ENCODE data around the gene FOXB1.

Gene FOXB1

DNA sequence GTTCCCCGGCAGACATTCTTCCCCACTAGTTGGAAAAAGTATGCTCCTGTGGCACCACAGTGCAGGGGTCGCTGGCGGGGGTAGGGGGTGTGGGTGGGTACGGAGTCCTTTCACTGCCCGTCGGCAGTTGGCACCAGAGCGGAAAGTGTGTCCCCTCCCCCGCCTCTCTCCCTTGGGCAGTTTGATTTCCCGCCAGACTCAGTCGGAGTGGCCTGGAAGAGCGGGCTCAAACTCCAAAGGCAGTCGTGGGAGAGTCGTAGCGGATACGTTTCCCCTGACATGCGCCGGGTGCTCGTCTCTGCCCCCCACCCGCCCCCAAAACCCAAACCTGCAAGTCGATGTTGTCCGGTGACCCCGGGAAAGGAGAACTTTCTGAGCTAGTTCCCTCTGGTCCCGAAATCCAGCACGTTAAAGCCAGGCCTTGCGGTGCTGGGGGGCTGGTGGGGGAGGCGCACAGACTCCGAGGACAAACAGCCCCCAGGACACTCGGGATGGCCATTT, 4.4 kb upstream of the FOXB1 start:
- DNase-seq, result no peak

DNA sequence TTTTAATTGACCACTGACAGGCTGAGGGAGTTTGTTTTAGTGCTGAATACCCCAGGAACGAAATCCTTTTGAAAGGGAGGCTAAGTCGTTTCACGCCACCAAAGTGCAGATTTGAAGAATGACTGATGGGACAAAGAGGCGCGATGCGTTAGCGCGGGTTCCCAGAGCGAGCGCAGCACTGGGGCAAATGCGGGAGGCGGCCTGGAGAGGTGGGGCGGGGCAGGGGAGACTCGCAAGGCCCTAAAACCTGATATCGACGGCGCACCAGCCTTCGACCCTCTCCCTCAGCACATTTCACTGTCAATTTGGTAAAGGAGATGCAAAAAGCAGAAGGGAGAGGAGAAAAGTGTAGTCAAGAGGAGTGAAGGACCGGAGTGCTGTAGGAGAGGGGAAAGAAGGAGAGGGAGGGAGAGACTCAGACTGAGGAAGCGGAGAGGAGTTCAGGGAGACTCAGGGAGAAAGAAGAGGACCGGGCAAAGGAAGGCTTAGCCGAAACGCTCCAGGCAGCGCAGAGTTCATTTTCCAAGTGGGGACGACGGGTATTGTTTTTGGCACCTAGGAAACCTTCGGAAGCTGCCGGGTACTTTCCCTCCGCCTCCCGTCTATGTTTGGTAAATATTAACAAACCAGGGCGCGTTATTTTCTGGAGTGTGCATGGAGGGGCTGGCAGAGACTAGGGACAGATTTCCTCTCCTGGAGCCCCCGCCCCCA, 3.8 kb upstream of the FOXB1 start:
- no peak for DNase-seq

DNA sequence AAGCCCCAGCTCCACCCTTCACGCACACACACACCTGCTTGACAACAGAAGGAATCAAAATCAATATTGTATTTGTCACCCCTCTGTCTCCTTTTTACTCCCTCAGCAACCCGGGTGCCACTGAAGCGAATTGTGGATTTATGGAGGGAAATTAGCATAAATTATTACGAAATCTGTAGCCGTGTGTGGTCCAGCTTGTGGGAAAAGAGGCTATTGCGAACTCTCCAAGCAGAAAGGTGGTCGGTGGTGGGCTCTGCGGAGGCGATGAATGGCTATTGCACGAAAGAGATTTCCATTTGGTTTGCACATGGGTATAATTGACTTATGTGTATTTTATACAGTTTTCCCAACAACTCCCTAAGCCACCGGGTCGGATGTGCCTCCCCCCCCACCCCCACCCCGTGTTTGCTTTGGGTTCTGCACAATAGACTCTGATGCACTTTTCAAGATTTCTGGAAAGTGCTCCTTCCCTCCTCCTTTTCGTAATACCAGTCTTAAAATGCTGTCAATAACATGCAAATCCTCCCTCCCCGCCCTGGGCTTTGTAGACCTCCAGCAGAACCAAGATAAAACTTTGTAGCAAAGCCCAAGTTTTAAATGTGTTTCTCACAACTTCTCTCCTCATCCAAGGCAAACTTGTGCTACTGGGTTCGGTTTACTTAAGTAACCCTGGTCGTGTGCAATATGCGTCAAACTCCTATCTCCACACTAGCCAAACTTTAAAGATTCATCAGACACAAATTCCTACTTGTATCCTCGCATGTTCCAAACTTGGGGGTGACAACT, 3.1 kb upstream of the FOXB1 start:
- no peak for DNase-seq

DNA sequence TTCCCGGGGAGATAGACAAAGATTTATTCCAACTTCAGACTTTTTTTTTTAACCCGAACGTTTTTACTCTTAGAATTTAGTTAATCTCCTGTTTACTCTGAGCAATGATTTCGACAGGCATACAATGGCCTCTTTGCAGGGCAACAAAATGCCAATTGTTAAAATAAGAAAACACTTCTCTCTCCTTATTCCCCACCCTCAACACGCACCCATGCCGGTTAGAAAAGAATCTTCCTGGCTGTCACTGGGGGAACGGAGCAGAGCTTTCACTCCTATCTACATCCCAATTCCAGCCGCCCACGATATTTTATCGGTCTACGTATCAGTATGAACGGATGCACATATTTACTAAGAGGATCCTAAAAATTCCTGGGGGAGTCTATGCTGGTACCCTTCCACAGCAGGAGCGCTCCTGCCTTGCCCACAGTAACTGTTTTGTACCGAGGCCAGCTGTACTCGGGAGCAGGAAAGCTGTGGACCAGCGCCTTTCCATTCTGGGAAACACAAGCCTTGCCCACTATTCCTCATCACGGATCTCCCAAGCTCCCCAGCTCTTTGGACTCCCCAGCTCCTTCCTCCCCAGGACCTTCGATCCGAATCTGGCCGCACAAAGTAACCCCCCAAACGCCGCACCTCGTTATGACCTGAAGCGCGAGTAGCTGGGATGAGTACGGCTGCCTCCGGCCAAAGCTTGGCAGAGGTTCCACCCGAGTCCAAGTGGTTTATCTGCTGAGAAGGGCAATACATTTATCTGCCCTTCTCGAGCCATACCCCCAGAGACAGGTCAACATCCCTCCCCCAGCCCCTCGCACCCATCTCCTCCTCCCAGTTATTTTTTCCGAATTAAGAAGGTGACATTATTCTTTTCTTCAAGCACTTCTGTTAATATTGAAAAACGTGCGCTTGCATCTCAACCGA, 2.2 kb upstream of the FOXB1 start:
- no peak for DNase-seq

DNA sequence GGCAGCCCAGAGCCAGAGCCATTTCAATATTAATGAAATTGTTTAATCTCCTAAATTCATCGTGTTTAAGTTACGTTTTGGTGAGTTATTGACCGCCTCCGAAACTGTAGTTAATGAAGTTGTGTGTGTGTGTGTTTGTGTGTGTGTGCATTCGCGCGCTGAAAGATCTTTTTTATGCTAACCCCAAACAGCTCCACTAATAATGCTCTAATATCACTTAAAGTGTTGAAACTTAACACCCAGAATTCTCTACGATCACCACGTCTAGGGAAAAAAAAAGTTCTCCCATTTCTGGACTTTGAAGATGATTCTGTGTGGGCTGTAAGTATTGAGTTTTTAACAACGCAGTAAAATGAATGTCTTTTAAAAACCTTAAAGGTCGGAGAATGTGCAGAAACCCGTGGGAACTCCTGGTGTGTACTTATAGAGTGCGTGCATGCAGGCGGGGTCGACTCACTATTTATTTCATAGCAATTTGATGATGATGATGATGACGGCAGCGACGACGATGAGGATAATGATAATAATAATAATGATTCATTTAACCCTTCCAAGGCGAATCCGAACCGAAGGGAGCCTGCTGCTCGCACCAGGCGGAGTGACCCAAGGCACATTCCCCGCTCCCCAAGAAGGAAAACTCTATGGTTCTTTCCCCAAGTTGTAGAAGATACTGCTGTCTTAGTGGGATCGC, 1.4 kb upstream of the FOXB1 start:
- DNase-seq, result no peak

DNA sequence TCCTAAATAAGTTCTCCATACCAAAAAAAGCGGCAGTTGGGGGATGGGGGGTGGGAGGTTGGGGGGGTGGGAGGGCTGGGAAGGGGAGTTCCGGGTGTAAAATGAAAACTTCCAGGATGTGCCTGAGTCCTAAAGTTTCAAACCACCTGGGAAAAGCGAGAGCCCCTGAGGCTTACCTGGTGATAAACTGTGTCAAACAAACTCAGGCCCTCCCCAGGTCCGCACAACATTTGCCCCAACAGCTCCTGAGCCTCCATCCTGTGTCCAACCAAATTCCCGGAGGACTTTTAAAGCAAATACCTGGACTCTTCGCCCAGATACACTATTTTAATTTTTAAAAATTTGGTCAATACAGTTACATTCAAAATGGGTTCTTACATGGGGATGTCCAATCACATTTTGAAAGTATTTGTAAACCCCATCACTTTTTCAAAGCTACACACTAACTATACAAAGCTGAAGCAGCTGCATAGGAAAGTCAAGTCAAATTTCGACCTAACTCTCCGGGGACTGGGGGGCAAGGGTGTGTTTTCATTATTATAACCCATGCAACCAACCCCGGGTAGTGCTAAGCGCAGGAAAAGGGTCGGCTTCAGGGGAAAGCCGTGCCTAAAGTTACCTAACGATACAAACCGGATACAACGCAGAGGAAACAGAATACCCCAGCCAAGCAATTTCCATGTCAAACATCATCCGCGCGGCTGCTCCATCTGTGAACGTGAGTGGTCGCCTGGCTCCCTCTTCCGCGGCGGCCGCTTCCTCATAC, 685 bp upstream of the FOXB1 start:
- no peak for DNase-seq

DNA sequence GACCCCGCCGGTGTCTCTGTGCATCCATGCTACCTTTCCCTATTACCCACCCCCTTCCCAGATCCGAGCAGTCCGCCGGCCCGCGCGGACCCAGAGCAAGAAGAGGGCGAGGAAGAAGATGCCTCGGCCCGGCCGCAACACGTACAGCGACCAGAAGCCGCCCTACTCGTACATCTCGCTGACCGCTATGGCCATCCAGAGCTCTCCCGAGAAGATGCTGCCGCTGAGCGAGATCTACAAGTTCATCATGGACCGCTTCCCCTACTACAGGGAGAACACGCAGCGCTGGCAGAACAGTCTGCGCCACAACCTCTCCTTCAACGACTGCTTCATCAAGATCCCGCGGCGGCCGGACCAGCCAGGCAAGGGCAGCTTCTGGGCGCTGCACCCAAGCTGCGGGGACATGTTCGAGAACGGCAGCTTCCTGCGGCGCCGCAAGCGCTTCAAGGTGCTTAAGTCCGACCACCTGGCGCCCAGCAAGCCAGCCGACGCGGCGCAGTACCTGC, 788 bp downstream of the FOXB1 start:
- DNase-seq, result no peak

DNA sequence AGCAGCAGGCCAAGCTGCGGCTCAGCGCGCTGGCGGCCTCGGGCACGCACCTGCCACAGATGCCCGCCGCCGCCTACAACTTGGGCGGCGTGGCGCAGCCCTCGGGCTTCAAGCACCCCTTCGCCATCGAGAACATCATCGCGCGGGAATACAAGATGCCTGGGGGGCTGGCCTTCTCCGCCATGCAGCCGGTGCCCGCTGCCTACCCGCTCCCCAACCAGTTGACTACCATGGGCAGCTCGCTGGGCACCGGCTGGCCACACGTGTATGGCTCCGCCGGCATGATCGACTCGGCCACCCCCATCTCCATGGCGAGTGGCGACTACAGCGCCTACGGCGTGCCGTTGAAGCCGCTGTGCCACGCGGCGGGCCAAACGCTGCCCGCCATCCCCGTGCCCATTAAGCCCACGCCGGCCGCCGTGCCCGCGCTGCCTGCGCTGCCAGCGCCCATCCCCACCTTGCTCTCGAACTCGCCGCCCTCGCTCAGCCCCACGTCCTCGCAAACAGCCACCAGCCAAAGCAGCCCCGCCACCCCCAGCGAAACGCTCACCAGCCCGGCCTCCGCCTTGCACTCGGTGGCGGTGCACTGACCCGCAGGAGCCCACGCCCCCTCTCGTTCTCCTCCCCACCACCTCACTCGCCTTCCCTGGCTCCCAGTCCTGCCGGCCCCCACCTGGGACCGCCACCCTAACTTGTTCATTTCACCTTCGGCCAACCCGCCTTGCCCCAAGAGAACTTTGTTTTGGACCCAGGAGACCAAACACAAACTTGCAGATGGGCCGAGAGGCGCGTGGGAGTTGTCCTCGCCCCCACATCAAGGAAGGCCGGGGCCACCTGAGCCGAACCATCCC, 1.5 kb downstream of the FOXB1 start:
- no peak for DNase-seq

DNA sequence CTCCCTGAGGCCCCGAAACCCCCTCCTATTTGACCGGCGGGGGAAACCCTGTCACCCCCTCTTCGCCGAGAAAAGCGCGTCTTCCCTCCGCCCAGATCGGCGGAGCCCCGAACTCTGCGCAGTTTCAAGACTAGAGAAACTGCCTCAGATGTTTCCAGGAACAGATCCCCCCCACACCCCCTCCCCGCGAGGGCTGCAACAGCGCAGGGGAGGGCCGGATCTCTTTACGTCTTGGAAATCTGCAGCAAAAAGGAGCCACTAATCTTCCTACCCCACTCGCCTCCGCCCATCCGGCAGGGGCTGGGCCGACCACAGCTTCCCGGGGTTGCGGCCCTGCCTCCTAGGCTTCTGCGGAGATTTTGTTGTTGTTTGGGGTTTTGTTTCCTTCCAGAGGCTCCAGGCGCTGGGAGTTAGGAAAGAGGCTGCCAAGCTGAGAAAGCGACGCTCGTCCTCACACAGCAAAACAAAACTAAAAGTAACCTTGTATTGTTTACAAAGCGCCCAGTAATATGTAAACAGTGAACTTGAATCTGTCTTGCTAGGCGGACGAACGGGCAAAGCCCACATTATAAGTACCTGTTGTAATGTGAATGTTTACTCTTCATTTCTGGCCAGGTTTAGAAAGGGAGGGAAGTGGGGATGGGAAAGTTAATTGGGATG, 2.2 kb downstream of the FOXB1 start:
- DNase-seq, result peak; percentile 51

DNA sequence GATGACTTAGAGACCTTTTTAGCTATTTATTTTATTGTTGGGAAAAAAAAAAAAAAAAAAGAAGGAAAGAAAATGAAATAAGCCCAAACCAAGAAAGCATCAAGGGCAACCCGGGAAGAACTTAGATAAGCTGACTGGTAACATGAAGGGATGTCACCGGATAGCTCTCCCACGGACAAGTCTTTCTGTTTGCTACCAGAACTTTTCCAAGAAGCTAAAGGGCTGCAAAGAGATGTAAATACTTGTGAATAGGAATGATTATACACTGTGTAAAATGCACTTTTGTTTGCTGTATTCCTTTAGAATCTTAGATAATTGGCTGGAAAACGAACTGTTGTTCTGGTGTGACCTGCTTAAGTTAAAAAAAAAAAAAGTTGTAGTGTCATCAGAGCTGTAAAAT, 2.8 kb downstream of the FOXB1 start:
- no peak for DNase-seq

DNA sequence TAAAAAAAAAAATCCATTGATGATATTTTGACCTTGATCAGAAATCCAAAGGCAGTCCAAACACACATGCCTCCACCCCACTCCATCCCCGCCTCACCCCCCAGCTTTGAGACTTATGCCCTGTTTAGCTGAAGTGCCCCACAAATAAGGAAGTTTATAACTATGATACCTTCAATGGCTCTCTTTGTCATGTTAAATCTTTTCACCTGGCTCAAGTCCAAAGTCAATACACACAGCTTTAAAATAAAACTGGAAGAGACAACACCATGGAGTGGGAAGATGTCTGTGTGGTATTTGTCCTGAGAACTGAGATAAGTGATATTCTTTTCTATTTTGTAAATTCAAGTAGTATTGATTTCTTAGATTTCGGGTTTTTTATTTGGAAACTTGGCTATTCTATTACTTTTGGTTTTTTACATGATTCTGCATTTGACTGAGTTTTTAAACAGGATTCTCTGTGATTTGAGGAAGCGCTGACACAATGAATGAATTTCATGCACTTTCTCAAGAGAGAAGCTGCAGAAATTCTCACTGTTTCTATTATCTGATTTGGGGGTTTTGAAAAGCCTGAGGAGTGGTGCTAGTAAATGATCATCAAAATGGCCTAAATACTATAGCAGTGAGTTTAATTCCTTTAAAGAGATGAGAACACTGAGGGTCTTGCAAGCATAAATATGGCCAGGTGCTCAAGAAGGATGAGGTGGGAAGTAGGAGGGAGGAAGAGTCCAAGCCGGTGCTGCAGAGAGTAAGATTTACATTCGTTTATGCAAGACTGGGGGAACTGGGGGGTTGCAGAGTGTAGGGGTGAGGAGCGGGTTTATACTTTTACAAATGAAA, 5.2 kb downstream of the FOXB1 start:
- DNase-seq, result no peak

DNA sequence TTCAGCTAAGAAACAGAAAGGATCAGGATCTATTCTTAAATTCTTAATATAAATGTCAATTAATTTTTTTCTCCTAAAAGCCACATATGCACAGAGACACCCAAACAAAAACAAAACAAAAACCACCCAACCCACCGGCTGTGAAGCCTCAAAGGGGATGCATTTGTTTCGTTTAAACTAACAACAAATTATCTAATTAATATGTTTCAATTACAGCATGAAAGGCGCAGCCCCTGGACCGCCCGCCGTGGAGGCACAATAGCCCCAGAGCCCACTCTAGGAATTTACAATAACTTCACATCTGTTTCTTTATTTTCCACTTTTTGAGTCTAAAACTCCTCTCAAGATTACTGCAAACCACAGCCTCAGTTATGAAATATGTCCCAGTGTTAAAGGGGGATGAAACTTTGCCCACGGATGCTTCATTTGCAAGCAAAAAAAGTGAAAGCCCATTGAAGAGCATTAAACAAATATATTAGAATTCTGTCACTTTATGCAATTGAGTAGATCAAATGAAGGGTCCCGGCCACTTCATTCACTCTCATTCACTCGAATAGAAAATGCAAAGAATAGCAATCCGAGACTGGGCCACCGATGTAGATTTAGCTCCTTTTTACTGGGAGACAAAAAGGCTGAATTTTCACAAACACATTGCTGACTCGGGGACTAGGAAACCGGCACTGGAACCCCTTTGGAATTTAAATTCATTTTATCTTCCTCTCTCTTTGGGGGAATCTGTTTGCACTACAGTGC, 6.0 kb downstream of the FOXB1 start:
- DNase-seq, result no peak

DNA sequence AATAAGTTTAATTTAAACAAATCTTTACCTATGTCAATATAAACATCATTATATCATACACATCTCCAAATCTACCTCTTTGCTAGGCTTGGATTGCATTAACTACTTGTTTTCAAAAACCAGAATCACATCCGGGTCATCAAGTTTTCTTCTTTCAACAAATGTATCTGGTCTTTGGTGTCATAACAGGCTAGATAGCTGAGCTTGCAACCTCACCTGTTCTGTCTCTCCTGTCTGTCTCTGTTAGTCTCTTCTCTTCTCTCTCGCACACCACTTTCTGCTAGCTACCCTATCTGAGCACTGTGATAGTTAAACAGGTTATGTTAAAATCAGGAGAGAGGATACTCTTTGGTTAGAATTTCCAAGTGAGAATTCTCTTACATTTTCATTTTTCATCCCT, 6.7 kb downstream of the FOXB1 start:
- no peak for DNase-seq

DNA sequence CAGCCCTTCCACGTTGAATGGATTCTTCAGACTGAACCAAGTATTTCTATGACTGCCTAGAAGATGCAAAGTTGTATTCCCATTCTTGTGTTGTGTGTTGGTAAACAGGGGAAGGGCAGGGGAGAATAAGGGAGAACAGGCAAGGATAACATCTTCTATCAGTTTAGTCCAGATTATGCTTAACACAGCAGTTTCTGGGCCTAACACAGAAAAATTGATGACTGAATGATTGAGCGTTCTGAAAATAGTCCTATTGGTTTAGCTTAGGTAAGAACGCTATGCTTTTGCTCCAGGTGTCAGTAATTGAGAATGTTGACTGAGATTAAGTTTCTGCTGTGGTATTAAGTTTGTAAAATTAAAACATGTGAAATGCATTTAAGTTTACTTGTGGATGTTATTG, 8.6 kb downstream of the FOXB1 start:
- DNase-seq, result no peak

DNA sequence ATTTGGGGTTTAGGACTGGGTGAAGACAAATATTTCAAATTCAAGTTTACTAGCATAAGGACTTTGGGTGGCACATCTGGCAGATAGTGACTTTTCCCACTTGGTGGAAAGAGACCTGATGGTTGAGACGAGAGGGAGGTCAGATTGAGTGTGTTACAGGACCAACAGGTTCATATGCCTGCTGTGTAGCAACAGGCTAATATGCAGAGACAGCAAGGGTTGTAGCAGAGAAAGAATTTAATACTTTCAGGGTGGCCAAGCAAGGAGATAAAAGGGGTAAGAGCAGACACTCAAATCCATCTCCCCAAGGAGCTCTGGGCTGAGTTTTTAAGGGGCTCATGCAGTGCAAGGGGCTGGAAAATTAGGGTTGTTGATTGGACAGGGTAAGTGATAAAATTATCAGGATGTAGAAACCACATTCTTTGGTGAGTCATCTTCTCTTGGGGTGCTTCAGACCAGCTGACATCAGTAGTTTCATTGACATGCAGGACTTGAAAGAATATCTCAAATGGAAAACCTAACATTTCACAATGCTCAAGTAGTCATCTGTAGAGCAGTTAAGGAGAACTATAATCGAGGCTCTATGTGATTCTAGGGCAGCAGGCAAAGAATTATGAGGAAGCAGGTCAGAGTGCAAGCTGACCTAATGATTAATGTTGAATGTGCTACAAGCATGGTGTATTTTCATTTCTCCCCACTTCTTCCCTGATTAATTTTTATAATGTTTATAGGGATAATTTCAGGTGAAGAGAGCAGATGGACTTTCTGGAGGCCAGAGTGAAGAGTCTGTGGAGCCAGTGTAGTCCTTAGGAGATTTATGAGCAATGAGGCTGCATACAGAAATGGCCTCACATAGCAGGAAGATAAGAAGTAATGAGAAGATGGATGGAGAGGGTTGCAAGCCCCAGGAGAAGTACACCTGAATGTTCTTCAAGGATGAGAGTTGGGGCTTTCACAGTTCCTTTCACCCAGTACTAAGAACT, 13.7 kb downstream of the FOXB1 start:
- DNase-seq, result no peak

DNA sequence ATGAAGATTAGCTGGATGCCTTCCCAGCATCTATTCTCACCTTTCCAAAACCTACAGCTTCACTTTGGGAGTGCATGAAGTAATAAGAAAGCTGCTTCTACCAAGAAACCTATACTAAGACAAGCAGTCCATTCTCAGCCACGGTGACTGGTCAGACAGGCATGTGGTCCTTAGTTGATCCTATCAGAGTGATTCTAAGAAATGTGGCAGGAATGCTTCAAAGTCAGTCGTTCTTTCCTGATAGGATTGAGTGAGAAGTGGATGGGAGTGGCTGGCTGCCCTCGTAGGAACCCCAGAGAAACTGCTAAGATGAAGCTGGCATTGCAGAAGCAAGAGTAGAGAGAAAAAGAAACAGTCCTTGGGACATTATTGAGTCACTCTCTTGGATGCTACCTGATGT, 16.6 kb downstream of the FOXB1 start:
- no peak for DNase-seq

All from RPMI8226 (cell line).